Measurements from ENCODE around the gene STOM. TPM values are rescaled to one million over a fixed set of nuclear protein-coding genes. Genes with fewer than 3 reads are reported as not detected.

Gene STOM
- total and polyA plus RNA-seq, 2 of the 8 experiments (the other 6 are each of a cell fraction or from before 2014, with no cell fraction given), result 25.2 to 60.4 TPM

GRCh38 chr9:121298689-121299466 lies 71.2 kb downstream of the STOM start (continued):
- TF ChIP-seq NANOG (IDR thresholded peaks at IDR 0.05; ENCODE audit: insufficient read depth, low read depth, low read length, poor library complexity, severe bottlenecking), result no peak
- no peak for TF ChIP-seq POLR2AphosphoS5 (IDR thresholded peaks at IDR 0.05; ENCODE audit: low read depth, low read length)
- TF ChIP-seq SP4 (IDR thresholded peaks at IDR 0.05; ENCODE audit: low read length), result no peak
- no peak for TF ChIP-seq YY1 (IDR thresholded peaks at IDR 0.05; ENCODE audit: low read depth, low read length)
- TF ChIP-seq EGR1 (IDR thresholded peaks at IDR 0.05; ENCODE audit: borderline replicate concordance, low read depth, low read length), result 0 out of 2 replicates have a peak, but pooled peaks have one; percentile 26
- no peak for TF ChIP-seq JUN (IDR thresholded peaks at IDR 0.05; ENCODE audit: low read depth, low read length)
- TF ChIP-seq RBBP5 (IDR thresholded peaks at IDR 0.05; ENCODE audit: borderline replicate concordance, low read depth, low read length), result no peak
- TF ChIP-seq SP1 (IDR thresholded peaks at IDR 0.05; ENCODE audit: low read depth, low read length), result 0 out of 2 replicates have a peak, but pooled peaks have one; percentile 26
- TF ChIP-seq TAF7 (optimal IDR thresholded peaks at IDR 0.05; ENCODE audit: borderline replicate concordance, low read depth, low read length), result no peak
- no peak for TF ChIP-seq POU5F1 (IDR thresholded peaks at IDR 0.05; ENCODE audit: low read depth, low read length)
- no peak for TF ChIP-seq E2F6 (IDR thresholded peaks at IDR 0.05)
- TF ChIP-seq EZH2 (IDR thresholded peaks at IDR 0.05; ENCODE audit: low read depth, low read length, severe bottlenecking), result peak; percentile 5
- TF ChIP-seq SP2 (IDR thresholded peaks at IDR 0.05; ENCODE audit: low read length), result no peak
- 0 out of 2 replicates have a peak, but pooled peaks have one; percentile 11 for TF ChIP-seq SUZ12 (IDR thresholded peaks at IDR 0.05; ENCODE audit: low read length)
- no peak for TF ChIP-seq FOSL1 (IDR thresholded peaks at IDR 0.05; ENCODE audit: insufficient read depth, low read depth, low read length)
- no peak for TF ChIP-seq ZNF274 (IDR thresholded peaks at IDR 0.05; ENCODE audit: borderline replicate concordance, extremely low read depth, low read length)
- TF ChIP-seq TAF1 (IDR thresholded peaks at IDR 0.05; ENCODE audit: low read depth, low read length), result no peak
- no peak for TF ChIP-seq CEBPB (IDR thresholded peaks at IDR 0.05; ENCODE audit: low read depth, low read length)
